ENCODE data around the gene PZP.

- TF ChIP-seq, protein P1, sequence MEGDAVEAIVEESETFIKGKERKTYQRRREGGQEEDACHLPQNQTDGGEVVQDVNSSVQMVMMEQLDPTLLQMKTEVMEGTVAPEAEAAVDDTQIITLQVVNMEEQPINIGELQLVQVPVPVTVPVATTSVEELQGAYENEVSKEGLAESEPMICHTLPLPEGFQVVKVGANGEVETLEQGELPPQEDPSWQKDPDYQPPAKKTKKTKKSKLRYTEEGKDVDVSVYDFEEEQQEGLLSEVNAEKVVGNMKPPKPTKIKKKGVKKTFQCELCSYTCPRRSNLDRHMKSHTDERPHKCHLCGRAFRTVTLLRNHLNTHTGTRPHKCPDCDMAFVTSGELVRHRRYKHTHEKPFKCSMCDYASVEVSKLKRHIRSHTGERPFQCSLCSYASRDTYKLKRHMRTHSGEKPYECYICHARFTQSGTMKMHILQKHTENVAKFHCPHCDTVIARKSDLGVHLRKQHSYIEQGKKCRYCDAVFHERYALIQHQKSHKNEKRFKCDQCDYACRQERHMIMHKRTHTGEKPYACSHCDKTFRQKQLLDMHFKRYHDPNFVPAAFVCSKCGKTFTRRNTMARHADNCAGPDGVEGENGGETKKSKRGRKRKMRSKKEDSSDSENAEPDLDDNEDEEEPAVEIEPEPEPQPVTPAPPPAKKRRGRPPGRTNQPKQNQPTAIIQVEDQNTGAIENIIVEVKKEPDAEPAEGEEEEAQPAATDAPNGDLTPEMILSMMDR (IDR thresholded peaks at IDR 0.05) = no peak
- no peak for TF ChIP-seq EZH2 (IDR thresholded peaks at IDR 0.05; ENCODE audit: borderline replicate concordance, insufficient read depth, low read depth, low read length, poor library complexity, severe bottlenecking)
These were observed 48.1 kb upstream of the PZP start for GRCh38 chr12:9256341-9256740.

Data from B cell (primary cell).